ENCODE measurements around the gene ACOXL.

Gene ACOXL

DNA sequence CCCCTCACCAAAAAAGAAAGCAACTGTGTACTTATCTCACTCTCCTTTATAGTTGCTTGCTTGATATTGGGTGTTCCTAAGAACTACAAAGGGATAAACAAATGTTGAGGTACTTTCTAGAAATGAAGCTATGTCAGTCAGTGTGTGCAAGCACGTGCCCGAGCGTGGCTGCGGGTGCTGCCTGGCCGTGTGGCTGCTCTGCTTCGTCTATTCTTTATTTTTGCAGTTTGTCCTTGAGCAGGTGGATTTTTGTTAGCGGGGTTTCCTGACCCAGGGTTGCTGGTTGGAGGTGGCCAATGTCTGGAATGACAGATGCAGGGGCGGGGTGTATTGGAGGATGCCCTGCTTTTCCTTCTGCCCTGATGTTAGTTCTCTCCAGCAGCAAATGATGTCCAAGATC, 62.6 kb downstream of the ACOXL start:
- DNase-seq (ENCODE audit: low read depth), result no peak

DNA sequence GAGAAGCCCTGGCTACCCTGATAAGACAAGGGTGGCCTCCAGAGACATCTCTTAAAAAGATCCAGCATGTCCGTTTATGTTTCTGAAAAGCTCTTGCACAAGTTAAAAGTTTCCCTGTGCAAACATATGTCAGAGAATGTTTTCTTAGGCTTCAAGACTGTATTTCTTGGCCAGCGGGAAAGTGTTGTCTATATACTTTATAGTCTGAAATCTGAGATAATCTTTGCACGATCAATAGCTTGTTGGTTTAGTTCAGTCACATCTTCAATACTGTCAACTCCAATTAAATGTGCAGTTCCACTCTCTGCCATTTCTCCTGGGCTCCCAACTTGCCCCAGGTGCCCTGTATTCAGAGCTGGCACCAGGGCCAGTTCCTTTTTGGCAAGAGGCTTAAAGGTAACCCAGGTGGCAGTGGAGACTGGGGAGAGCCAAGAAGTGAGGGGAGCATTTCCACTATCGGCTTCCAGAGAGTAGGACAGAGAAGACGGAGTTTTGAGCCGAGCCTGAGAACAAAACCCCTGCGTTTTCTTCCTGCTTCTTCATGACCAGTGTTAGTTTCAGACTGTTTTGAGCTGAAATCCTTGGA, 64.4 kb downstream of the ACOXL start:
- DNase-seq (ENCODE audit: low read depth), result no peak

GRCh38 chr2:110799376-110799775, 67.0 kb downstream of the ACOXL start:
- no peak for DNase-seq (ENCODE audit: low read depth)

DNA sequence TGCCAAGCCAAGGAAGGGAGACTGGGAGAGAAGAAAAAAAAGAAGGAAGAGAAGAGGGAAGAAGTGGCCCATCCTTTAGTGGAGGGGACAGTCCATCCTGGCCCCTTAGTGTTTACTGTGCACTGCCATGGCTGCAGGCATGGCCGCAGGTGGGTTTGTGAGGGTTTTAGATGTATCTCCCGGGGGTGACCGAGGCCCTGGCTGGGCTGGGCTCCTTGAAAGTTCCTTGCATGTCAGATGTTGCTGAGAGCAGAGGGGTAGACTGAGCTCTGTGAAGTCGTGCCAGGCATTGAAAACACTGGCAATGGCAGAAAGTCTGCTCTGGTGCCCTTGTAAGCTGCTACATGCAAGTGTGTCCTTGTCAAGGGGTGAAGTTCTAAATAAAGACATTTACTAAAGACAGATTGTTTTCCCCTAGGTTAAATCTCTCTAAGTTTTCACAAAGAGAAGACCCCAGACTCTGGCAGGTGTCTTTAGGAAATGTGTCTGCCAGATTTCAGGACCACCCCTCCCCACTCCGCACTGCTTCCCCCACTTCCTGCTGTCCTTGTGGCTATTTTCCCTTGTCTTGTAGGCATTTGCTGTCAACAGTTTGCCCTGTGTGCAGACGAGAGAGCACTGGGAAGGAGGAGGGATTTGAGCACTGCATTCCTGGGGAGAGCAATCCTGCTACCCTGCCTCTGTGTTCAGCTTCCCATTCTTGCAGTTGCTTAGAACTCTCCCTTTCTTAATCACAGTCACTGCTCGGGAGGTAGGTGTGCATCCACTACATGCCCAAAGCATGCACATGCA, 68.4 kb downstream of the ACOXL start:
- DNase-seq (ENCODE audit: low read depth), result no peak

GRCh38 chr2:110802208-110802932, 70.0 kb downstream of the ACOXL start:
- no peak for DNase-seq (ENCODE audit: low read depth)

- no peak for DNase-seq (ENCODE audit: low read depth)
Observed at GRCh38 chr2:110804433-110804832, 72.1 kb downstream of the ACOXL start.

DNA sequence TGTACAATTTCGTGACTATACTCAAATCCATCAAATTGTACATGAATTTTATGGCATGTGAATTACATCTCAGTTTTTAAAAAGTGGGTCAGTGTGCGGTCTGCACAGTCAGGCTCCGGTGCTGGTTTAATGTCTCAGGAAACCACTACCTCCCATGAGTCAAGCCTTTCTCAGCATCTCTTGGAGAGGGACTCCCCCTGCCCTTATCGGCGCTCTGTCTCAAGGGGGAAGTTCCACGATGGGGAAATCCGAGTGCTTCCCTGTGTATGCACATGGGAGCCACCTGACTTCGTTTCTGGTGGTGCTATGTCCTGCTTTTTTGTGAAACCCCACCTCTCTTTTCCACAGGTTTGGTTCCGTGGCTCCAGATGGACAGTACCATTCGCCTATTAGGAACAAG, 72.5 kb downstream of the ACOXL start:
- DNase-seq (ENCODE audit: low read depth), result no peak

DNA sequence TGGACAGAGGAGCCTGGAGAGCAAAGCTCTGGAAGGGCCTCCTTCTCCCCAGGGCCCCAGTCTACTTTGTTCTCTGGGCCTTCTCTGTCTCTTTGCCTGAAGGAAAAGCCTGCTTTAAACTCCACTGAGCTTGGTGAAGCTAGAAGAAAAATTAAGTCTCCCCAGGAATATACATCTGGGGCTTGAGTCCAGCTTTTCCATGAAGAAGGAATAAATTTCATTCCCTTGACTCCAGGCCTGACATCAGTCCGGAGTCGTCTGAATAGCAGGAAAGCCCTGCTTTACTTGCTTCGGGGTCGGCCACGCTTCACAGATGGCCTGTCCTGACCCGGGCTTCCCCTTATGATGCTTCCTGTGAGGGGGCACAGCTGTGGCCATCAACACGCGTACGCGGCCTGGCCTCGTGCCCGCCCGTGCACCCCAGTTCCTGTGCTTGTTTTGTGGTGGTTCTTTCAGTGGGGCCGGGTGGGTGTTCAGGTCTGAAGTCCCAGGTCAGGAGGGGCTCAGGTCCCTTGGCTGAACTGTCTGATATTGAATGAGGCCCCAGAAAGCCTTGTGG, 73.6 kb downstream of the ACOXL start:
- no peak for DNase-seq (ENCODE audit: low read depth)

DNA sequence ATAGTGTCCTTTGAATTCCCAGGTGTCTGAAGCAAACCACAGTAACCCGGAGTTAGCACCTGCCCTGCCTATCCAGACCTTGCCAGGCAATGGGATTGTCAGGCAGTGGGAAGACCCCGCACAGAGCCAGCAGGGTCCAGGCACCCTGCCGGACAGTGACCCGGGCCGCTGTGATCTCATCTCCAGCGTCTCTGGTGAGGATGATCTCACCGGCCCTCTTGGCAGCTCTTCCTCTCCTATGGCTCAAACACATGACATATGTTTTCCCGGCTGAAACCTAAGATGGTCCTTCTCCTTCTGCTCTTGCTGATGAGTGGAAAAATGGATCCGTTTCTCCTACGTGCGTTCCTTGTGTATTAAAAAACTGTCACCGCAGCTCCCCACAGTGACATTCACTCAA, 75.1 kb downstream of the ACOXL start:
- DNase-seq (ENCODE audit: low read depth), result no peak

GRCh38 chr2:110810404-110810803, 78.0 kb downstream of the ACOXL start:
- no peak for DNase-seq (ENCODE audit: low read depth)

DNA sequence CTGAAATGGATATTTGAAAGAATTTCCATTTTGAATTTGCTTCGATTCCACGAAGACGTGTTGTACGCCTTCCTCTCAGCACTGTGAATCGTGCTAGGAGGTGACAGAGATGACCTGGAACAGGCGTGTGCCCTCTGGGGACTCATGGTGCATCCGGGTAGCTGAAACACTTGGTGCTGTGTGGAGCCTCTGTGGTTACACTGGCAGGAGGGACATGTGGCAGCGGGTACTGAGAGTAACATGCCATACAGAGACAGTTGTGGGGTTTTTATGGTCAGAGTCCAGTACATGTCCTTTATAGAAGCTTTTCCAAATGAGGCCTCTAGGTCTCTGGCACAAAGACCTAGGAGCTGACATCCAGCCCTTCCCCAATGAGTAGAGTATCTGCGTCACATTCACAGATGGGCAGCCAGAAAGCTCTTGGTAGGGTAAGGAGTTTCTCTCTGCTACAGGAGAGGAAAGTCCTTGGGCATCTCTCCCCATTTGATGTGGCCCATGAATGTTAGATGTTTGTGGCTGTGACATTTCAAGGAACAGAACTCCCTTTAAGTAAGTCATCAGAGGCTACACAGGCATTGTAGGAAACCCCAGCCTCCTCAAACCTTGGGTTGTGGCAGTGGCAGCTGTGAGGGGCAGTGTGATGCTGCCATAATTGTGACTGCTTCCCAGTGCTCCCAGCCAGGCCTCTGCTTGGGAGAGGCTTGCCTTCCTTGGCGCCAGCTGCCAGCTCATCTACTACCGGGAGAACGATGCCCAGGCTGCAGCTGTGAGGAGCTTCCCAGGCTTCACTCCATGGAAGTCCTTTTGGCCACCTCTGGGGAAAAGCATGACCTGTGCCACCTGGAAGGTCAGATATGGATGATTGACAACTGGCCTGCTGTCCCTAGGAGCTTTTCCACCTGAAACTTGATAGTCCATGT, 80.6 kb downstream of the ACOXL start:
- no peak for DNase-seq (ENCODE audit: low read depth)

DNA sequence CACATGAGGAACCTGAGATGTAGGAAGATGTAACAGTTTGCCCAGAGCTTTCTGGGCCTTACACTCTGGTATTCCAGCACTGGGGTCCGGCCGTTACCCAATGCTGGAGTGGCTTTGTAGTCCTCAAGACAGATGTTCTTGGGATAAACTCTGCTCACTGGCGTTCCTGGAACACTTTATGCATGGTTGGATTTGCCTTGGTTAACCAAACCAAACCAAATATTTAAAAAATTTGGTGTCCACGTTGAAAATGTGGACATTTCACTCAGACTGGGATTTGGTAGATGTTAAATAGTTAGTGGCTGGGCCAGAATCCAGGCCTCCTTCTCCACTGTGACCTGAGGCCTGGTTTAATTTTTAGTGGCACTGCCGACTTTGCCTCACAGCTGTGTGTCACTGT, 81.5 kb downstream of the ACOXL start:
- DNase-seq (ENCODE audit: low read depth), result no peak

DNA sequence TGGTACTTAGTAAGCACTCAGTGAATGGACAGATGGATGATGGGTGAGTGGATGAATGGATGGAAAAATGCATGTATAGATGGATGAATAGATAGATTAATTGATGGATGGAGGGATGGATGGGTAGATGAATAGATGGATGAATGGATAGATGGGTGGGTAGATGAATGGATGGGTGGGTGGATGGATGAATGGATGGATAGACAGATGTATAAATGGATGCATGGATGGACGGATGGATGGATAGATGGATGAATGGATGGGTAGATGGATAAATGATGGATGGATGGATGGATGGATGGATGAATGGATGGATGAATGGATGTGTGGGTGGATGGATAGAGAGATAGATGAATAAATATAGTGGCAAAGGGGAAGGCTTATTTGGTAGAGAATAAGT, 83.6 kb downstream of the ACOXL start:
- DNase-seq (ENCODE audit: low read depth), result no peak

DNA sequence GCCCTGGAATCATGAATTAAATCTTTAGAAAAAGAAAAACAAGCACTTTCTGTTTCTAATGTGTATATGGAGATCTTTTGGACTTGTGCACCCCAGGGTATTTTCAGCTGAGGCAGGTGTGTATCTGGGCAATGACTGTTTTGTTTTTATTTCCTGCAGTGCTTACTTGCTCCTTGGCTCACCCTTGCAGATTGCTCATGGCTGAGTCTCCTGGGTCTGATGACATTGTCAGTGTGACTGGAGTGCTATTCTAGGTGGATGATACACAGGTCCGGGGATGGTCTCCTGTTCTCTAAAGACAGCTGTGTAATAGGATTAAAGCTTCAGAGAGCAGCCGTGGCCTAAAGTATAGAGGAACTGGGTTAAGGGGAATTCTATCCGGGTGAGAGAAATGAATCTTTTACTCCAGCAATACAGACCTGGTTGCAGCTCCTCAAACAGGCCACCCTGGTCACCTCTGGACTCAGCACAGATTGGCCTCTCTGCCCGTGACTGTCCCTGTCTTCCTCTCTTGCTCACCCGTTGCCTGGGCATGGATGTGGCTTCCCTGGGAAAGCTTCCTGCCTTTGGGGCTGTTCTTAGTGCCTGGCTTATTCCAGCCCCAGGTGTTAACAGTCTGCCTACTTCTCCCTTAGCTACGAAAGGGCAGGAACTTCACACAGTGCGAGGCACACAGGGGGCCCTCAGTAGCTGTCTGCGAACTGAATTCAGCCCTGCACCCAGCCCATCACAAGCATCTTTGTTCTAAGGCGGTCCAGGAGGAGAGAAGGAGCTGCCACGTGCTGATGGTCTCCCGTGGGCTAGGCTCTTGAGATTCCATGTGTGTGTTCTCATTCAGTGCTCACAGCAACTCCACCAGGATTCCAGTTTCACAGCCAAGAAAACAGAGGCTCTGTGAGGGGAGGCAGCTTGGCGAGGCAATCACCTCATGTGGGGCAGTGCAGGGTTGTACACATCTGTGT, 84.3 kb downstream of the ACOXL start:
- DNase-seq (ENCODE audit: low read depth), result no peak

DNA sequence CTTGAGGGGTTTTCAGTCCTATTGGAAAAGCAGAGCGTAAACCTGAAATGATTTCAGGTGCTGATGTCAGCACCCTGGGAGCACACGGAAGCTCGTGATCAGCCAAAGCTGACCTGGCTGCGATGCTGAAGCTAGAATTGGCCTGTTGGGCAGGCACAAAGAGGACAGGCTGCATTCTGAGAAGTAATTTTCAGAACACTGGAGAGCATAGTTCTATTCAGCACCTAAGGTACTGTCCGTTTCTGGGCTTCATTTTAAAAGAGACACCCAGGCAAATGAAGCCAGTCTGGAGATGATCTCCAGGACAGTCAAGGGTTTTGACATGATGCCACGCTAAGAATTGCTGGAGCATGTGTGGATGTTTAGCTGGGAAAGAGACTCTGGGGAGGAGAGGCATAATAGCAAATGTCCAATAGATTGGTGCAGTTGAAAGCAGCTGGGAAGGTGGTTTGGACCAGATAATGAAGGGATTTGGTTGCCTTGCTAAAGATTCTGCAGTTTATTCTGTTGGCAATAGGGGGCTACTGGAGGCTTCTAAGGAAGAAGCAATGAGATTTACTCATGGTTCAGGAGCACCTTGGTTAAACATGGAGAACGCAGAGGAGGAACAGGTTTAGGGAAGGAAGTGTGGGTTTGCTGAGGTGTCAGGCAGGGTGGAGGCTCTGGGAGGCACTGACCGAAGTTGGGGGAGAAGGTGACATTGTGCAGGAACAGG, 86.6 kb downstream of the ACOXL start:
- no peak for DNase-seq (ENCODE audit: low read depth)

DNA sequence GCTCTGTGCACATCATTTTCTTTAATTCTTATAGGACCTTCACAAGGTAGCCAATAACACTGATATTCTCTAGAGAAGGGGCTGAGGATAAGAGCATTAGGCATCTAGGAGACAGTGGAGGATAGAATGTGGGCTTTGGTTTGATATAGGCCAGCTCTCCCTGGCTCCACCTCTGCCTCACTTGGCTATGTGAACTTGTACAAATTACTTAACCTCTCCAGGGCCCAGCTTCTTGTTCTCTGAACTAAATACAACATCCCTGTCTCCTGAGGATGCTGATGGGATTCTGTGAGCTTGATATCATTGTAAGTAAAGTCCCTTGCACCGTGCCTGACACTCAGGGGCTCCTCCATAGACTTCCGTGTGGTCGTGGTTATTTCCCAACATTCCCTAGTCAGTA, 87.3 kb downstream of the ACOXL start:
- DNase-seq (ENCODE audit: low read depth), result no peak

DNA sequence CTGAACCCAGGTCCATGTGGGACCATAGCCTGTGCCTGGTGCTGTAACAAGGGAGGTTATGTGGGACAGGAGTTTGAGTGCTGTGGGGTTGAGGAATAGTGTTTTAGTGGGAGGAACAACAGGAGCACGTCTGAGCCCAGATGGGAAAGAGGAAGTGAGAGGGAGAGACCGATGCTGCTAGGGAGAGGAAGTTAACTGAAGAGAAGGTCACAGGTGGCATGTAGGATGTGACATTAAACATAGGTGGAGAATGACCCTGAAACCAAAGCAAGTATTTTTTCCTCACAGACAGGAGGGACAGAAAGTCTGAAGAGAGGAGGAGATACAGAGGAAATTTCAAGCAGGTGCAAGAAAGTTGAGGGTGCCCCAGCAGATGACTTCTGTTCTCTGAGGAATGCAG, 87.8 kb downstream of the ACOXL start:
- no peak for DNase-seq (ENCODE audit: low read depth)

GRCh38 chr2:110823165-110823564, 90.8 kb downstream of the ACOXL start:
- no peak for DNase-seq (ENCODE audit: low read depth)

- DNase-seq (ENCODE audit: low read depth), result no peak
Observed at GRCh38 chr2:110827511-110827910, 95.1 kb downstream of the ACOXL start.

DNA sequence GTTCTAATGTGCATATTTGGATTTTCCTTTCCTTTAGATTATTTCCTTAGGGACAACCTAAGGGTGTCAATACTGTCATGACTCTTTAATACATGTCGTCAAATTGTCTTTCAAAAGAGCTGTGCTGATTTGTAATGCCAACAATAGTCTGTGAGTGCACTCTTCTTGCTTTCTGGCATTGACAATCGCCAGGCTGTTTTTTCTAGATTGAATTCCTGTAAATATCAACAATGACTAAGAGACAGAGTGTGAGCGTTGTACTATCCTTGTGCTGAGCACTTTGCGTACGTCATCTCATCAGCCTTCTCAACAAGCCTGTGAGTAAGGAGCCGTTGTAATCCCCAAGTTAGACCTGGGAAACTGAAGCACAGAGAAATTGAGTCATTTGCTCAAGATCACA, 96.0 kb downstream of the ACOXL start:
- DNase-seq (ENCODE audit: low read depth), result no peak
